Pons (tissue), 1 donor: Measurements from ENCODE around the gene GFRA1.
A peak's percentile ranks its signal among the peaks of the same experiment; 100 is the strongest.

ENCODE experiments used
- DNase-seq: peaks from one replicate; pipeline ENCODE4 v3.0.0-alpha.2; 2016; ENCODE audit warnings: low spot score

GFRA1 gene

GRCh38 chr10:116158036-116158435, 115.0 kb downstream of the GFRA1 start:
- DNase-seq: peak; percentile 19

GRCh38 chr10:116157485-116157884, 115.5 kb downstream of the GFRA1 start:
- no peak for DNase-seq

GRCh38 chr10:116156819-116157218, 116.2 kb downstream of the GFRA1 start:
- DNase-seq: no peak

GRCh38 chr10:116155191-116155590, 117.8 kb downstream of the GFRA1 start:
- DNase-seq: no peak

GRCh38 chr10:116154651-116155050, 118.4 kb downstream of the GFRA1 start:
- DNase-seq: no peak

GRCh38 chr10:116151076-116151475, 121.9 kb downstream of the GFRA1 start:
- DNase-seq: no peak

GRCh38 chr10:116150606-116151005, 122.4 kb downstream of the GFRA1 start:
- no peak for DNase-seq

GRCh38 chr10:116147147-116147905, 125.7 kb downstream of the GFRA1 start:
- no peak for DNase-seq

GRCh38 chr10:116146372-116147140, 126.5 kb downstream of the GFRA1 start:
- no peak for DNase-seq

GRCh38 chr10:116143673-116144222, 129.3 kb downstream of the GFRA1 start:
- no peak for DNase-seq

GRCh38 chr10:116141855-116142254, 131.2 kb downstream of the GFRA1 start:
- no peak for DNase-seq

- DNase-seq: no peak
Observed at GRCh38 chr10:116141246-116141645, 131.8 kb downstream of the GFRA1 start.

GRCh38 chr10:116139886-116140285, 133.1 kb downstream of the GFRA1 start:
- DNase-seq: no peak

- no peak for DNase-seq
Observed at GRCh38 chr10:116138897-116139296, 134.1 kb downstream of the GFRA1 start.

- no peak for DNase-seq
Observed at GRCh38 chr10:116136261-116136660, 136.7 kb downstream of the GFRA1 start.

GRCh38 chr10:116134322-116134721, 138.7 kb downstream of the GFRA1 start:
- DNase-seq: no peak

- DNase-seq: no peak
Observed at GRCh38 chr10:116133634-116134033, 139.4 kb downstream of the GFRA1 start.

- DNase-seq: no peak
Observed at GRCh38 chr10:116132780-116133399, 140.1 kb downstream of the GFRA1 start.

- no peak for DNase-seq
Observed at GRCh38 chr10:116130006-116130405, 143.0 kb downstream of the GFRA1 start.

GRCh38 chr10:116126954-116127695, 145.9 kb downstream of the GFRA1 start:
- DNase-seq: no peak

GRCh38 chr10:116126239-116126638, 146.8 kb downstream of the GFRA1 start:
- no peak for DNase-seq

GRCh38 chr10:116125180-116125579, 147.8 kb downstream of the GFRA1 start:
- DNase-seq: no peak
